Rectal smooth muscle tissue (tissue), 1 donor: ENCODE results near the gene EPHA6.
"Not testable (repeated sequence)": the region's sequence is repeated elsewhere in the genome, so short reads cannot be mapped to it uniquely, and the experiment has no call there.

Source experiments
- H3K27ac ChIP-seq: one replicate; pipeline ENCODE4 v1.7.0; 2013; ENCODE audit warnings: low read depth, low read length, inconsistent platforms
- H3K27me3 ChIP-seq: one replicate; pipeline ENCODE4 v1.7.0; 2013; ENCODE audit warnings: low read length; ENCODE audit not compliant: control insufficient read depth, insufficient read depth
- H3K36me3 ChIP-seq: one replicate; pipeline ENCODE4 v1.7.0; 2013; ENCODE audit warnings: low read length; ENCODE audit not compliant: control insufficient read depth, insufficient read depth
- H3K4me1 ChIP-seq: one replicate; pipeline ENCODE4 v1.7.0; 2013; ENCODE audit warnings: low read length; ENCODE audit not compliant: control insufficient read depth, insufficient read depth
- H3K4me3 ChIP-seq: one replicate; pipeline ENCODE4 v1.7.0; 2013; ENCODE audit warnings: low read length
- H3K9ac ChIP-seq: one replicate; pipeline ENCODE4 v1.7.0; 2013; ENCODE audit warnings: low read length

Gene EPHA6

GRCh38 chr3:96994988-96995387 lies 180.6 kb downstream of the EPHA6 start:
- no peak overlapping the region for H3K9ac ChIP-seq
- H3K4me3 ChIP-seq: no peak overlapping the region
- H3K4me1 ChIP-seq: peaks cover 19% of the 10 kb centered on the region
- no peaks in the 10 kb centered on the region for H3K36me3 ChIP-seq
- H3K27me3 ChIP-seq: no peaks in the 10 kb centered on the region
- H3K27ac ChIP-seq: no peak overlapping the region

- Histone ChIP-seq H3K27ac (no peak overlapping the region), H3K9ac (no peak overlapping the region), H3K4me3 (no peak overlapping the region), H3K4me1 (peaks cover 19% of the 10 kb centered on the region), H3K36me3 (no peaks in the 10 kb centered on the region), H3K27me3 (no peaks in the 10 kb centered on the region)
These were observed 181.6 kb downstream of the EPHA6 start for GRCh38 chr3:96996009-96996408.

DNA sequence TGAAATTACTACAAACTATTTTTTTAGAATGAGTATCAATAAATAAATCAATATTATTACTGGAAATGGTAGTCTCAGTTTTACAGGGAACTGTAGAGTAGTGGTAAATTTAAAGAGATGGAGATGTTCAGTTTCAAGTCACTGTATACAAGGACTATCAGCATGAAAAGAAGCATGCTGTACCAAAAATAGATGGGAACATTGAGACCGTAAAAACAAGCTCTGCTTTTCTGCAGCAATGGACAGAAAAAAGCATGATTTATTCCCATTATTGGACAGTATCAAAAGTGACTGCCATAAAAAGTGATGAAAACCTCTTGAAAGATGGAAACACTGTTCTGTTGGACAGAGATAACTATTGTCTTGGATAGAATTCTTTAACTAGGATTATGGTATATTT lies 187.2 kb downstream of the EPHA6 start:
- no peaks in the 10 kb centered on the region for H3K36me3 ChIP-seq
- H3K4me1 ChIP-seq: no peaks in the 10 kb centered on the region
- no peaks in the 10 kb centered on the region for H3K27me3 ChIP-seq
- H3K9ac ChIP-seq: no peak overlapping the region
- H3K27ac ChIP-seq: no peak overlapping the region
- no peak overlapping the region for H3K4me3 ChIP-seq

DNA sequence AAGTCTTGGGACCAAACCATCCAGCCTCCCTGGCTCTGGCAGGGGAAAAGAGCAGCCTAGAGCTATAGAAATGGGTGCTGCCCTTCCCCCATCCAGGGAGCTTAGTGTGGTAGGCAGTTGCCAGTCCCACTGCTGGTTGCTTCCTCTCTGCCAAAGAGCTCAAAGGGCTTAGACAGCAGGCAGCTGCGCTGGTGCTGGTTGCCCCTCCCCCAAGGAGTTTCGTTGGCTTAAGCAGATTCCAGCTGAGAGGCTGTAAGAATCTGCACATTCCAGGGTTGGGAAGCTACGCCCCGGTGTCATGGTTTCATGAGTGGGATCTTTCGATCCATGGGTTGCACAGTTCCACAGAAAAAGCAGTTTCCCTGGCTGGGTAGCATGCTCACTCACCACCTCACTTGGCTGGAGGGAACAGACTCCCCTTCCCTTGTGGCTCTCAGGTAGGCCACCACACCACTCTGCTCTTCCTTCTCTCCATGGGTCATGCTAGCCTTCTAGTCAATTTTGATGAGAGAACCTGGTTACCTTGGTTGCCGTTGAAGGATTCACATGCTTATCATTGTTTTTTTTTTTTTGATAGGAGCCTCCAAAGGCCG lies 195.1 kb downstream of the EPHA6 start:
- peaks cover 5% of the 10 kb centered on the region for H3K4me1 ChIP-seq
- H3K9ac ChIP-seq: no peak overlapping the region
- no peak overlapping the region for H3K4me3 ChIP-seq
- H3K36me3 ChIP-seq: no peaks in the 10 kb centered on the region
- no peak overlapping the region for H3K27ac ChIP-seq
- no peaks in the 10 kb centered on the region for H3K27me3 ChIP-seq

GRCh38 chr3:97010881-97011657 lies 196.7 kb downstream of the EPHA6 start:
- H3K27ac ChIP-seq: no peak overlapping the region
- no peaks in the 10 kb centered on the region for H3K36me3 ChIP-seq
- H3K9ac ChIP-seq: no peak overlapping the region
- H3K4me1 ChIP-seq: peaks cover 5% of the 10 kb centered on the region
- H3K4me3 ChIP-seq: no peak overlapping the region
- H3K27me3 ChIP-seq: no peaks in the 10 kb centered on the region

GRCh38 chr3:97021778-97022177 lies 207.4 kb downstream of the EPHA6 start:
- Histone ChIP-seq H3K27me3 (no peaks in the 10 kb centered on the region), H3K4me3 (no peak overlapping the region), H3K27ac (no peak overlapping the region), H3K9ac (no peak overlapping the region), H3K36me3 (no peaks in the 10 kb centered on the region), H3K4me1 (no peaks in the 10 kb centered on the region)

DNA sequence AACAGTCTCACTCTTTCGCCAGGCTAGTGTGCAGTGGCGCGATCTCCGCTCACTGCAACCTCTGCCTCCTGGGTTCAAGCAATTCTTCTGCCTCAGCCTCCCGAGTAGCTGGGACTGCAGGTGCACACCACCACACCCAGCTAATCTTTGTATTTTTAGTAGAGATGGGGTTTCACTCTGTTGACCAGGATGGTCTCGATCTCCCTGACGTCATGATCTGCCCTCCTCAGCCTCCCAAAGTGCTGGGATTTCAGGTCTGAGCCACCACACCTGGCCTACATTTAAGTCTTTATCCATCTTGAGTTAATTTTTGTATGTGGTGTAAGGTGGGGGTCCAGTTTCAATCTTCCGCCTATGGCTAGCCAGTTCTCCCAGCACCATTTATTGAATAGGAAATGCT lies 211.2 kb downstream of the EPHA6 start:
- H3K4me1 ChIP-seq, H3K4me3 ChIP-seq, H3K9ac ChIP-seq, H3K27me3 ChIP-seq, H3K27ac ChIP-seq, H3K36me3 ChIP-seq: not testable (repeated sequence)

GRCh38 chr3:97029972-97030371 lies 215.6 kb downstream of the EPHA6 start:
- Histone ChIP-seq H3K36me3 (no peaks in the 10 kb centered on the region), H3K9ac (no peak overlapping the region), H3K27ac (no peak overlapping the region), H3K4me3 (no peak overlapping the region), H3K27me3 (no peaks in the 10 kb centered on the region), H3K4me1 (no peaks in the 10 kb centered on the region)

GRCh38 chr3:97037294-97037943 lies 223.0 kb downstream of the EPHA6 start:
- no peaks in the 10 kb centered on the region for H3K27me3 ChIP-seq
- H3K36me3 ChIP-seq: no peaks in the 10 kb centered on the region
- no peak overlapping the region for H3K9ac ChIP-seq
- no peaks in the 10 kb centered on the region for H3K4me1 ChIP-seq
- H3K4me3 ChIP-seq: no peak overlapping the region
- H3K27ac ChIP-seq: no peak overlapping the region

GRCh38 chr3:97043411-97043810 lies 229.0 kb downstream of the EPHA6 start:
- no peaks in the 10 kb centered on the region for H3K4me1 ChIP-seq

DNA sequence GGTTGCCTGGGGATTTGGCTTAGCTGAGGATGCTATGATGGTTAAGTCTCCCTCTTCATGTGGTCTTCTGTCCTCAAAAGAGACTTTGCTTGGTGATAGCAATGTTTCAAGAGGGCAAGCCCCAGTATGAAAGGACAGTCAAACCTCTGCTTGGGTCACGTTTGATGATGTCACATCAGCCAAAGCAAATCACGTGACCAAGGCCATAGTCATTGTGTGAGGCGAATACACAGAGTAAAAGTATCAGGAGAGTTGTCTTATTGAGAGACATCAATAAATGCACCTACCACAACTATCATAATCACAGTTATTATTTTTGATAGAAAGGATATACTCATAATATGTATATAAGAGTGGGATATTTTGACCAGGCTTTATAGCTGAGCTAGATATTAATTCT lies 243.0 kb downstream of the EPHA6 start:
- H3K27ac ChIP-seq: no peak overlapping the region
- no peaks in the 10 kb centered on the region for H3K36me3 ChIP-seq
- H3K27me3 ChIP-seq: no peaks in the 10 kb centered on the region
- no peaks in the 10 kb centered on the region for H3K4me1 ChIP-seq
- no peak overlapping the region for H3K9ac ChIP-seq
- no peak overlapping the region for H3K4me3 ChIP-seq

More at GRCh38 chr3:97043411-97043810, 229.0 kb downstream of the EPHA6 start:
- Histone ChIP-seq H3K27me3 (no peaks in the 10 kb centered on the region), H3K4me3 (no peak overlapping the region), H3K9ac (no peak overlapping the region), H3K27ac (no peak overlapping the region), H3K36me3 (no peaks in the 10 kb centered on the region)

DNA sequence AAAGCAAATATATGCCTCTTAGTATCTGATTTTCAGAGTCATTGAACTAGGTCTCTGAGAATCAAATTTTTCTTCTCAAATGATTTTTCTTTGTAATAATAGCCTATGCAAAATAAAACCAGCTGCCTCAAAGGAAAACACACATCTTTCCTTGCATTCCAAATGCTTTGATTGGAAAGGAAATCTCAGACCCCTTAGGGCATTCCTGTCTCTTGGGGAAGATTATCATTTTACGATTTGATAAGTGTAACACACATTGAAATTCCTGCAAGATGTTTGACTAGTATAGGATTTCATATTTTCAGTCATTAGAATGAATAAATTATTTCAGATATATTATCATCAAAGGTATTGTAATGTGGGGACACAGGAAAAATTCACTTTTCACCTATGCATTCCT lies 244.8 kb downstream of the EPHA6 start:
- no peaks in the 10 kb centered on the region for H3K36me3 ChIP-seq
- H3K9ac ChIP-seq: no peak overlapping the region
- no peak overlapping the region for H3K4me3 ChIP-seq
- H3K27me3 ChIP-seq: no peaks in the 10 kb centered on the region
- H3K4me1 ChIP-seq: peaks cover 2% of the 10 kb centered on the region
- no peak overlapping the region for H3K27ac ChIP-seq
